Small intestine (tissue), 7 donors: Measurements from ENCODE around the gene TNNC2. TPM values are rescaled to one million over a fixed set of nuclear protein-coding genes. Genes with fewer than 3 reads are reported as not detected.
A peak's percentile ranks its signal among the peaks of the same experiment; 100 is the strongest.

ENCODE experiments used
- DNase-seq, 2 donors: peaks; one replicate each; pipeline versions ENCODE4 v3.0.0 to v3.0.0-alpha.2; 2013
- FAIRE-seq: peaks from 2 replicates; lab custom pipeline; 2012; peaks lifted over from hg19 to GRCh38; lab: Jason Lieb, UNC
- H3K27ac ChIP-seq, 3 donors: one replicate each; pipeline ENCODE4 v1.5.1; 2013; ENCODE audit warnings: low read length in 2 of 3, mild to moderate bottlenecking in 2 of 3, control low read depth in 1 of 3, inconsistent platforms in 1 of 3, low read depth in 1 of 3, moderate library complexity in 1 of 3
- H3K27me3 ChIP-seq, 3 donors: one replicate each; pipeline ENCODE4 v1.6.1; 2013; ENCODE audit warnings: low read length in 3 of 3, inconsistent platforms in 1 of 3; ENCODE audit not compliant: control insufficient read depth in 3 of 3, insufficient read depth in 3 of 3
- H3K36me3 ChIP-seq, 3 donors: one replicate each; pipeline ENCODE4 v1.6.1; 2013; ENCODE audit warnings: low read length in 3 of 3, inconsistent platforms in 1 of 3, low read depth in 1 of 3, mild to moderate bottlenecking in 1 of 3, moderate library complexity in 1 of 3; ENCODE audit not compliant: control insufficient read depth in 3 of 3, insufficient read depth in 2 of 3
- H3K4me1 ChIP-seq, 3 donors: one replicate each; pipeline ENCODE4 v1.6.1; 2013; ENCODE audit warnings: low read length in 2 of 3, inconsistent platforms in 1 of 3, low read depth in 1 of 3, mild to moderate bottlenecking in 1 of 3, moderate library complexity in 1 of 3; ENCODE audit not compliant: control insufficient read depth in 3 of 3, insufficient read depth in 2 of 3
- H3K4me3 ChIP-seq, 3 donors: one replicate each; pipeline ENCODE4 v1.5.1; 2013; ENCODE audit warnings: low read length in 3 of 3, control low read depth in 1 of 3, inconsistent platforms in 1 of 3, low read depth in 1 of 3, mild to moderate bottlenecking in 1 of 3, moderate library complexity in 1 of 3
- H3K9me3 ChIP-seq, 2 donors: one replicate each; pipeline ENCODE4 v1.6.1; 2013; ENCODE audit warnings: low read depth in 1 of 2, low read length in 1 of 2; ENCODE audit not compliant: control insufficient read depth in 2 of 2, insufficient read depth in 1 of 2
- WGBS, 3 donors: extraction: QIAGEN DNeasy Blood & Tissue Kit; methylation state at CpG; one replicate each; pipeline ENCODE4 v1.1.7; 2013; 5-methylcytosine and 5-hydroxymethylcytosine counted together
- polyA plus RNA-seq, 4 donors: library from polyadenylated mRNA; stranded (reverse) in 3 of 4; unstranded in 1 of 4; fragments of 200-250 nt in 3 of 4; fragments of 120-200 nt in 1 of 4; gene quantifications; one replicate each; pipeline versions ENCODE4 v1.2.1 to v1.2.3, GENCODE V29; 2013
- donor health status: healthy with polysubstance abuse.
- donor health status: control.
- donor health status: control.
- donor health status: Bipolar disorder and iron deficiency.
- donor health status: healthy.

TNNC2 gene
- polyA plus RNA-seq, 4 donors = 2.6 to 23.7 (median 13.5) TPM

GRCh38 chr20:45866454-45866853 lies 39.3 kb upstream of the TNNC2 start:
- FAIRE-seq (no peak), DNase-seq (no peak)
- H3K27me3 ChIP-seq = no peaks in the 10 kb centered on the region
- H3K4me1 ChIP-seq = peaks cover 0 to 18% (median 0%) of the 10 kb centered on the region in 3 donors
- H3K27ac ChIP-seq = no peak overlapping the region
- H3K9me3 ChIP-seq = no peaks in the 10 kb centered on the region
- H3K4me3 ChIP-seq = no peak overlapping the region
- peaks cover 0 to 7% (median 0%) of the 10 kb centered on the region in 3 donors for H3K36me3 ChIP-seq
- 94 to 98% (median 96%) methylated on average over 5 of the region's 5 CpGs for WGBS, 3 donors

- no peak overlapping the region for H3K4me3 ChIP-seq
Observed at GRCh38 chr20:45863543-45864470, 36.7 kb upstream of the TNNC2 start.

GRCh38 chr20:45861221-45862075 lies 34.3 kb upstream of the TNNC2 start:
- Histone ChIP-seq H3K4me1 (peaks cover 0 to 17% (median 0%) of the 10 kb centered on the region in 3 donors), H3K27ac (no peak overlapping the region), H3K9me3 (no peaks in the 10 kb centered on the region), H3K36me3 (peaks cover 0 to 8% (median 0%) of the 10 kb centered on the region in 3 donors), H3K27me3 (no peaks in the 10 kb centered on the region), H3K4me3 (no peak overlapping the region)
- FAIRE-seq (no peak), DNase-seq (peak; percentile 18 to 78)
- 74 to 88% (median 84%) methylated on average over 7 of the region's 7 CpGs for WGBS, 3 donors

More at GRCh38 chr20:45863543-45864470, 36.7 kb upstream of the TNNC2 start:
- Histone ChIP-seq H3K36me3 (peaks cover 0 to 10% (median 0%) of the 10 kb centered on the region in 3 donors), H3K9me3 (no peaks in the 10 kb centered on the region), H3K27me3 (no peaks in the 10 kb centered on the region), H3K27ac (peak overlapping the region in 1 of 3 donors; percentile 6), H3K4me1 (peaks cover 0 to 28% (median 0%) of the 10 kb centered on the region in 3 donors)
- 70 to 86% (median 82%) methylated on average over 7 of the region's 7 CpGs for WGBS, 3 donors
- peak; percentile 59 to 70 for DNase-seq
- FAIRE-seq = no peak

GRCh38 chr20:45860560-45861220 lies 33.6 kb upstream of the TNNC2 start:
- H3K4me3 ChIP-seq = no peak overlapping the region
- peaks cover 0 to 10% (median 0%) of the 10 kb centered on the region in 3 donors for H3K36me3 ChIP-seq
- no peak overlapping the region for H3K27ac ChIP-seq
- H3K9me3 ChIP-seq = no peaks in the 10 kb centered on the region
- FAIRE-seq (no peak), DNase-seq (peak in 1 of 2 donors; percentile 20)
- WGBS, 3 donors = 56 to 70% (median 64%) methylated on average over 7 of the region's 7 CpGs
- no peaks in the 10 kb centered on the region for H3K27me3 ChIP-seq
- H3K4me1 ChIP-seq = peaks cover 2 to 23% (median 6%) of the 10 kb centered on the region in 3 donors

- H3K27ac ChIP-seq = no peak overlapping the region
- H3K36me3 ChIP-seq = peaks cover 0 to 13% (median 0%) of the 10 kb centered on the region in 3 donors
- H3K27me3 ChIP-seq = no peaks in the 10 kb centered on the region
- no peak overlapping the region for H3K4me3 ChIP-seq
- H3K4me1 ChIP-seq = peaks cover 6 to 27% (median 7%) of the 10 kb centered on the region in 3 donors
- DNase-seq (no peak), FAIRE-seq (no peak)
- no peaks in the 10 kb centered on the region for H3K9me3 ChIP-seq
- 79 to 94% (median 94%) methylated on average over 5 of the region's 5 CpGs for WGBS, 3 donors
Observed at GRCh38 chr20:45859916-45860315, 32.8 kb upstream of the TNNC2 start.

GRCh38 chr20:45857882-45858216 lies 30.7 kb upstream of the TNNC2 start:
- DNase-seq (no peak), FAIRE-seq (no peak)
- Histone ChIP-seq H3K4me3 (peak overlapping the region; percentile 87 to 90 (median 90)), H3K36me3 (peaks cover 0 to 25% (median 0%) of the 10 kb centered on the region in 3 donors), H3K27me3 (no peaks in the 10 kb centered on the region), H3K4me1 (peaks cover 6 to 24% (median 7%) of the 10 kb centered on the region in 3 donors), H3K27ac (peak overlapping the region; percentile 66 to 94 (median 82)), H3K9me3 (no peaks in the 10 kb centered on the region)
- WGBS, 3 donors = 6 to 11% (median 11%) methylated on average over 13 of the region's 13 CpGs

GRCh38 chr20:45857114-45857881 lies 30.2 kb upstream of the TNNC2 start, which contains the start of the genes ACOT8 and ZSWIM3:
TSS of gene ACOT8 (minus strand) at chr20:45857392. CDS start at chr20:45857315, 77 bp downstream.
TSS of gene ZSWIM3 (plus strand) at chr20:45857614. CDS start at chr20:45857826, 212 bp downstream.
- Histone ChIP-seq H3K27ac (peak within 1 kb of the TSS; percentile 66 to 94 (median 82)), H3K4me3 (peak within 1 kb of the TSS; percentile 87 to 90 (median 90)), H3K36me3 (peaks cover 0 to 24% (median 0%) of the 10 kb centered on the region in 3 donors), H3K27me3 (no peaks in the 10 kb centered on the region), H3K4me1 (peaks cover 6 to 24% (median 7%) of the 10 kb centered on the region in 3 donors), H3K9me3 (no peaks in the 10 kb centered on the region)
- 0% methylated on average over 34 to 36 of the region's 36 CpGs for WGBS, 3 donors
- FAIRE-seq (no peak), DNase-seq (peak; percentile 100)
